Keratinocyte (primary cell): ENCODE results near the gene NOD2. TPM values are rescaled to one million over a fixed set of nuclear protein-coding genes. Genes with fewer than 3 reads are reported as not detected.

Experiments used
- DNase-seq: peaks from one replicate; pipeline ENCODE4 v3.0.0-alpha.2; 2011; ENCODE audit warnings: low read depth, missing footprints, low spot score
- FAIRE-seq: peaks from 2 replicates; lab custom pipeline; 2011; peaks lifted over from hg19 to GRCh38; lab: Jason Lieb, UNC
- H2AFZ ChIP-seq: 2 replicates; pipeline ENCODE4 v1.6.0; 2012; ENCODE audit warnings: low read length, control low read depth, inconsistent platforms; ENCODE audit not compliant: control insufficient read depth
- H3K27ac ChIP-seq: 2 replicates; pipeline ENCODE4 v1.5.1; 2011; ENCODE audit warnings: low read length; ENCODE audit not compliant: control insufficient read depth, insufficient read depth
- H3K27me3 ChIP-seq: 3 replicates; pipeline ENCODE4 v1.6.0; 2011; ENCODE audit warnings: low read length; ENCODE audit not compliant: control insufficient read depth, insufficient read depth; ENCODE audit errors: extremely low read depth
- H3K36me3 ChIP-seq, 2 experiments: 2 replicates in 1 of 2; 3 replicates in 1 of 2; pipeline ENCODE4 v1.5.1; 2011; ENCODE audit warnings: low read length in 2 of 2, mild to moderate bottlenecking in 1 of 2; ENCODE audit not compliant: control insufficient read depth in 2 of 2, insufficient read depth in 2 of 2; ENCODE audit errors: extremely low read depth in 1 of 2
- H3K4me1 ChIP-seq: 3 replicates; pipeline ENCODE4 v1.5.1; 2011; ENCODE audit warnings: low read length; ENCODE audit not compliant: control insufficient read depth, insufficient read depth; ENCODE audit errors: extremely low read depth
- H3K4me2 ChIP-seq: 3 replicates; pipeline ENCODE4 v1.6.0; 2011; ENCODE audit warnings: low read depth, low read length; ENCODE audit not compliant: control insufficient read depth, insufficient read depth; ENCODE audit errors: extremely low read depth
- H3K4me3 ChIP-seq, 3 experiments: fragments of 200-600 bp in 1 of 3; sonication (generic) in 1 of 3; 2 replicates in 2 of 3; 3 replicates in 1 of 3; pipeline ENCODE4 v1.5.1; 2011 to 2016; ENCODE audit warnings: low read length in 3 of 3, mild to moderate bottlenecking in 3 of 3, control low read depth in 2 of 3, inconsistent platforms in 1 of 3, low read depth in 1 of 3, mixed read lengths in 1 of 3, mixed run types in 1 of 3, moderate library complexity in 1 of 3; ENCODE audit not compliant: control insufficient read depth in 2 of 3, insufficient read depth in 2 of 3; ENCODE audit errors: extremely low read depth in 1 of 3
- H3K79me2 ChIP-seq: 2 replicates; pipeline ENCODE4 v1.6.0; 2012; ENCODE audit warnings: low read length; ENCODE audit not compliant: control insufficient read depth, insufficient read depth
- H3K9ac ChIP-seq: 3 replicates; pipeline ENCODE4 v1.6.0; 2011; ENCODE audit warnings: low read length; ENCODE audit not compliant: control insufficient read depth, insufficient read depth; ENCODE audit errors: extremely low read depth
- H3K9me1 ChIP-seq: 3 replicates; pipeline ENCODE4 v1.6.0; 2011; ENCODE audit warnings: low read length; ENCODE audit not compliant: control insufficient read depth, insufficient read depth; ENCODE audit errors: extremely low read depth
- H3K9me3 ChIP-seq: 2 replicates; pipeline ENCODE4 v1.5.1; 2012; ENCODE audit warnings: low read depth, low read length; ENCODE audit not compliant: control insufficient read depth
- H4K20me1 ChIP-seq: 3 replicates; pipeline ENCODE4 v1.6.0; 2011; ENCODE audit warnings: low read length; ENCODE audit not compliant: control insufficient read depth, insufficient read depth; ENCODE audit errors: extremely low read depth
- EZH2 ChIP-seq: IDR thresholded peaks from one replicate; pipeline ENCODE4 v1.6.1; 2012; ENCODE audit warnings: inconsistent platforms, mild to moderate bottlenecking, low read length, moderate library complexity
- dilution Hi-C: fragments of 300-500 bp; cut with MboI; formaldehyde crosslinking; loops from one replicate; pipeline ENCODE4 v1.7.0; 2020; ENCODE audit warnings: low sequenced_read_pairs; ENCODE audit not compliant: extremely low pct_ligation_motif_present
- polyA plus RNA-seq, 5 experiments: library from polyadenylated mRNA; depleted of rRNA in 3 of 5; stranded (reverse) in 3 of 5; stranded (forward) in 1 of 5; unstranded in 1 of 5; fragments of >200 nt; gene quantifications; 1 replicate in 1 of 5; 2 replicates in 3 of 5; 3 replicates in 1 of 5; pipeline versions ENCODE4 v1.2.1 to v1.2.3, GENCODE V29; 2011 to 2012; ENCODE audit warnings: missing spikeins in 2 of 5, low read depth in 1 of 5, low replicate concordance in 1 of 5
- TF ChIP-seq, protein P1 (sequence below), 3 experiments: IDR thresholded peaks in 1 of 3; conservative IDR thresholded peaks in 1 of 3; optimal IDR thresholded peaks in 1 of 3; 2 replicates in 2 of 3; 3 replicates in 1 of 3; pipeline versions ENCODE3 to v1.5.1; 2011; ENCODE audit warnings: low read length in 3 of 3, mild to moderate bottlenecking in 3 of 3, moderate library complexity in 2 of 3, control low read depth in 1 of 3, inconsistent platforms in 1 of 3; ENCODE audit not compliant: insufficient read depth in 2 of 3; ENCODE audit errors: extremely low read depth in 1 of 3

NOD2 gene
- polyA plus RNA-seq, 1 donor (not counting 4 experiments of a cell fraction or from before 2014, with no cell fraction given) = 0.80 TPM

DNA sequence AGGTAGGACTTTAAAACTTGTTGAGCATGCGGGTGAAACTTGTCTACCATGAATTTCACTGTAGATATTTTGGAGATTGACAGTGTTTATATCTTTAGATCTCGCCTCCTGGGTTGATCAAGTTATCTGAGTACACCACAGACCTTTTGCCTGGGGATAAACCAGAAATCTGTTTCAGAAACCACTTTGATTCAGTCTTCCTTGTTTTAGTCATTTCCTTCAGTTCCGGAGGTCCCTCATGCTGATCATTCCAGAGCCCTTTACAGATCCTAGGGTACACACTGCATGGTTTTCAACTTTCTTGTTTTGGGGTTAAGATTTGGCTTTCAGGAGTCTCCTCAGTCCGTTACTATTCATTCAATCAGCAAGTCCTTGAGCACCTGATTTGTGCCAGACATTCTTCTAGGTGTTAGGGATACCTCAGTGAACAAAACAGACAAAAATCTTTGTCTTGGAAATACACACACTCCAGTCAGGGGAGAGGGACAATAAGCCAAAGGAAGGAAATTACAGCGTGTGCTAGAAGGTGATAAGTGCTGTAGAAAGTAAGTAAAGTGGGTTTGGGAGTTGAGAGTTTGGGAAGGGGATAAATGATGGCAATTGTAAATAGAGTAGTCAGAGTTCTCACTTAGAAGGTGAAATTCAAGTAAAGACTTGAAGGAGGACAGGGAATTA is 12.2 kb downstream of the NOD2 start:
- Histone ChIP-seq H2AFZ (peak overlapping the region; percentile 18), H3K4me3 (no peak overlapping the region), H3K9ac (no peak overlapping the region), H3K27ac (no peak overlapping the region), H3K4me1 (no peaks in the 10 kb centered on the region), H3K36me3 (no peaks in the 10 kb centered on the region), H3K79me2 (no peaks in the 10 kb centered on the region), H3K4me2 (no peak overlapping the region), H3K9me1 (no peaks in the 10 kb centered on the region), H3K27me3 (no peaks in the 10 kb centered on the region), H3K9me3 (peaks cover 5% of the 10 kb centered on the region), H4K20me1 (no peaks in the 10 kb centered on the region)
- dilution Hi-C loops = no loop called here
- FAIRE-seq = no peak
- DNase-seq = no peak
- TF ChIP-seq EZH2 = no peak
- TF ChIP-seq, protein P1, sequence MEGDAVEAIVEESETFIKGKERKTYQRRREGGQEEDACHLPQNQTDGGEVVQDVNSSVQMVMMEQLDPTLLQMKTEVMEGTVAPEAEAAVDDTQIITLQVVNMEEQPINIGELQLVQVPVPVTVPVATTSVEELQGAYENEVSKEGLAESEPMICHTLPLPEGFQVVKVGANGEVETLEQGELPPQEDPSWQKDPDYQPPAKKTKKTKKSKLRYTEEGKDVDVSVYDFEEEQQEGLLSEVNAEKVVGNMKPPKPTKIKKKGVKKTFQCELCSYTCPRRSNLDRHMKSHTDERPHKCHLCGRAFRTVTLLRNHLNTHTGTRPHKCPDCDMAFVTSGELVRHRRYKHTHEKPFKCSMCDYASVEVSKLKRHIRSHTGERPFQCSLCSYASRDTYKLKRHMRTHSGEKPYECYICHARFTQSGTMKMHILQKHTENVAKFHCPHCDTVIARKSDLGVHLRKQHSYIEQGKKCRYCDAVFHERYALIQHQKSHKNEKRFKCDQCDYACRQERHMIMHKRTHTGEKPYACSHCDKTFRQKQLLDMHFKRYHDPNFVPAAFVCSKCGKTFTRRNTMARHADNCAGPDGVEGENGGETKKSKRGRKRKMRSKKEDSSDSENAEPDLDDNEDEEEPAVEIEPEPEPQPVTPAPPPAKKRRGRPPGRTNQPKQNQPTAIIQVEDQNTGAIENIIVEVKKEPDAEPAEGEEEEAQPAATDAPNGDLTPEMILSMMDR (optimal IDR thresholded peaks at IDR 0.05 in 1 of 3, IDR thresholded peaks at IDR 0.05 in 1 of 3, conservative IDR thresholded peaks at IDR 0.05 in 1 of 3; ENCODE audit: extremely low read depth in 1 of 3, insufficient read depth in 2 of 3, low read length in 3 of 3) = no peak

DNA sequence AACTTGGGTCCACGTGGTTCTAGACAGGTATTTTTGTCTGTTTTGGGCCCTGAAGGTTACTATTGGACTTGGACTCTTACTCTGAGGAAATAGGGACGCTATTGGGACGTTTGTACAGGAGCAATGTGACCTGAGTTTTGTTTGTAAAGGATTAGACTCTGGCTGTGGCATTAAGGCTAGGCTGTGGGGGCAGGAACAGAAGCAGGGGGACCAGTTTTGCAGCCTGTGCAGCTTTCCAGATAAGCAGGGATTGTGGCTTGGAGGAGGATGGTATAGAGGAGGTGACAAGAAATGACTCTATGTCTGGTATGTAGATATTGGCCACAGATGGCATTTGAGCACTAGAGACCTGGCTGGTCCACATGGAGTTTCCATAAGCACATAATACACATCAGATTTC is 12.8 kb downstream of the NOD2 start:
- H3K36me3 ChIP-seq = no peaks in the 10 kb centered on the region
- no peak overlapping the region for H2AFZ ChIP-seq
- no peak overlapping the region for H3K9ac ChIP-seq
- dilution Hi-C loops = no loop called here
- DNase-seq = no peak
- FAIRE-seq = no peak
- H3K4me1 ChIP-seq = no peaks in the 10 kb centered on the region
- H3K9me3 ChIP-seq = peaks cover 5% of the 10 kb centered on the region
- no peak overlapping the region for H3K27ac ChIP-seq
- H3K79me2 ChIP-seq = no peaks in the 10 kb centered on the region
- no peak for TF ChIP-seq EZH2
- TF ChIP-seq, protein P1 (optimal IDR thresholded peaks at IDR 0.05 in 1 of 3, IDR thresholded peaks at IDR 0.05 in 1 of 3, conservative IDR thresholded peaks at IDR 0.05 in 1 of 3; ENCODE audit: extremely low read depth in 1 of 3, insufficient read depth in 2 of 3, low read length in 3 of 3) = no peak
- no peaks in the 10 kb centered on the region for H3K9me1 ChIP-seq
- H4K20me1 ChIP-seq = no peaks in the 10 kb centered on the region
- no peaks in the 10 kb centered on the region for H3K27me3 ChIP-seq
- no peak overlapping the region for H3K4me3 ChIP-seq
- no peak overlapping the region for H3K4me2 ChIP-seq
